Activated naive CD8-positive, alpha-beta T cell treated with anti-CD3 and anti-CD28 coated beads, Interleukin-2, amount 10 ng/mL, durations not matched to agents 7 days and 5 days (primary cell): ENCODE results near the gene CSNK1E. TPM values are rescaled to one million over a fixed set of nuclear protein-coding genes. Genes with fewer than 3 reads are reported as not detected.
A peak's percentile ranks its signal among the peaks of the same experiment; 100 is the strongest.

ENCODE experiments used
- ATAC-seq: fragments of 150-1000 bp; cut with Tn5 transposase; one replicate; pipeline ENCODE4 v1.10.0; 2021; ENCODE audit warnings: low read depth, moderate library complexity
- POLR2A ChIA-PET: fragments of 350-600 bp; sonication (Branson Sonifier 250); formaldehyde crosslinking; loops from one replicate; lab custom pipeline; 2021; ENCODE audit warnings: antibody characterized with exemption; lab: Charles Lee
- DNase-seq: peaks from one replicate; pipeline ENCODE4 v3.0.0; 2021
- H3K27ac Mint-ChIP-seq: one replicate; pipeline ENCODE4 v1.8.0; 2022; ENCODE audit warnings: mild to moderate bottlenecking, mixed read lengths
- H3K27me3 Mint-ChIP-seq: one replicate; pipeline ENCODE4 v1.8.0; 2022; ENCODE audit warnings: mild to moderate bottlenecking, moderate library complexity, mixed read lengths
- H3K36me3 Mint-ChIP-seq: one replicate; pipeline ENCODE4 v1.8.0; 2021; ENCODE audit warnings: mild to moderate bottlenecking, mixed read lengths
- H3K4me1 Mint-ChIP-seq: one replicate; pipeline ENCODE4 v1.8.0; 2021; ENCODE audit warnings: mixed read lengths
- H3K4me3 Mint-ChIP-seq: one replicate; pipeline ENCODE4 v1.8.0; 2022; ENCODE audit warnings: mild to moderate bottlenecking, moderate library complexity, mixed read lengths
- H3K9me3 Mint-ChIP-seq: one replicate; pipeline ENCODE4 v1.8.0; 2021; ENCODE audit warnings: mixed read lengths
- total RNA-seq, 2 experiments: library from RNA; stranded (reverse); gene quantifications; one replicate each; pipeline ENCODE4 v1.2.3, GENCODE V29; 2021

The CSNK1E gene
- total RNA-seq, 2 experiments from 2014 or later, result 98.5 to 99.3 TPM

DNA sequence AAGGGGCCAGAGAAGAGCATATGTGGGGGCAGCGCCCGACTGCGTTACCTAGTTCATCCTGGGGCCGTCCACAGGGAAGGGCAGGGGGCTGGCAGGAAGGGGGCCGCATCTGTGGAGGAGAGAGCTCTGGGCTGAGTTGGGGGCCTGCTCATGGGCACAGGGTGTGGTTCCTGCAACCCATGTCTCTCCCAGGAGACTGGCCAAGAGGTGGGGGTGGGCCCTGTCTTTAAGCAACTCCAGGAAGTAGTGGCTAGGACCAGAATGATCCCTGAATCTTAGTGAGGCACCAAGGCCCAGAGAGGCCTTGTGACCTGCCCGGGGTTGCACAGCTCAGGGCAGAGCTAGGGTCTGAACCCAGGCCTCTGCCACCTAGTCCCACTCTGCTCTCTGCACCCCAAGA, 21.9 kb downstream of the CSNK1E start:
- Mint-ChIP-seq H3K4me1 (no peaks in the 10 kb centered on the region), H3K4me3 (no peak overlapping the region), H3K27ac (no peak overlapping the region), H3K27me3 (no peaks in the 10 kb centered on the region), H3K36me3 (peaks cover 2% of the 10 kb centered on the region), H3K9me3 (no peaks in the 10 kb centered on the region)
- DNase-seq (no peak), ATAC-seq (no peak)
- POLR2A ChIA-PET, result interaction anchor here (0.6 kb wide), 1 partner anchor 19 kb away, joined by 3 read pairs; no protein-coding TSS in a partner anchor

DNA sequence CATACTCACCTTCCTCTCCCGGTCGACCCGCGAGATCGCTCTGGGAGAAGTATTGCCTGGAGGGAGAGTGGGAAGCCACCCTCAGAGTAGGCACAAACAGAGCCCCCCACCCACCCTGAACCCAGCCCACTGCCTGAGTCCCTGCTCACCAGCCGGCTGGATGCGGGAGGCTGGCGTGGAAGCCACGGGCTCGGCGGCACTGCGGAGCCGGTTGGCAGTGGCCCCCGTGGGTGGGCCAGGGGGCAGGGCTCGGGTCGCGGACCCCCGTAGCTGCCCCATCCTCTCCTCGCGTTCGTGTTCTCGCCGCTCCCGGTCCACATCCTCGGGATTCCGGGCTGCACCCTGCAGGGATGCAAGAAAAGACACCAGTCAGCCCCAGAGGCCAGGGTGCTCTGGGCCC, 23.0 kb downstream of the CSNK1E start:
- POLR2A ChIA-PET, result no interaction called here
- Mint-ChIP-seq H3K36me3 (peaks cover 2% of the 10 kb centered on the region), H3K27ac (peak overlapping the region; percentile 54), H3K9me3 (no peaks in the 10 kb centered on the region), H3K27me3 (no peaks in the 10 kb centered on the region), H3K4me1 (no peaks in the 10 kb centered on the region), H3K4me3 (no peak overlapping the region)
- ATAC-seq (no peak), DNase-seq (no peak)

DNA sequence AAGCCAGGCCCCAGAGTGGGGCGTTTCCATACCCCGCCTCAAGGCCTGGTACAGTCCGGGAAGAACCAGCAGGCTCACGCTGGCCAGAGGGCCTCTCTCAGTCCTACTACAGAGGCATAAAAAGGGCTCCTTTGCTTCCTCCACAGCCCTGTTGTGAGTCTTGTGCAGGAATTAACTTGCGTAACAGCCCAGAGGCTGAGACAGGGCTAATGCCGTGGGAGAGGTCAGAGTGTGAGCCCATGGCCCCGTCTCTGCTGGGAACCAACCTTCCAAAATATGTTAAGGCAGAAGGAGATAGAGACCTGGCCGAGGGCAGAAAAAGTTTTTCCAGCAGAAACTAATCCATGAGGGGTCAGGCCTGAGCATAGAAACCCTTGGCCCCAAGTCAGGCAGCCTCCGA, 24.5 kb downstream of the CSNK1E start:
- H3K4me1 Mint-ChIP-seq, result no peaks in the 10 kb centered on the region
- peaks cover 2% of the 10 kb centered on the region for H3K36me3 Mint-ChIP-seq
- no peak overlapping the region for H3K4me3 Mint-ChIP-seq
- no peak for DNase-seq
- H3K9me3 Mint-ChIP-seq, result no peaks in the 10 kb centered on the region
- ATAC-seq, result no peak
- no peak overlapping the region for H3K27ac Mint-ChIP-seq
- no peaks in the 10 kb centered on the region for H3K27me3 Mint-ChIP-seq
- POLR2A ChIA-PET, result no interaction called here

DNA sequence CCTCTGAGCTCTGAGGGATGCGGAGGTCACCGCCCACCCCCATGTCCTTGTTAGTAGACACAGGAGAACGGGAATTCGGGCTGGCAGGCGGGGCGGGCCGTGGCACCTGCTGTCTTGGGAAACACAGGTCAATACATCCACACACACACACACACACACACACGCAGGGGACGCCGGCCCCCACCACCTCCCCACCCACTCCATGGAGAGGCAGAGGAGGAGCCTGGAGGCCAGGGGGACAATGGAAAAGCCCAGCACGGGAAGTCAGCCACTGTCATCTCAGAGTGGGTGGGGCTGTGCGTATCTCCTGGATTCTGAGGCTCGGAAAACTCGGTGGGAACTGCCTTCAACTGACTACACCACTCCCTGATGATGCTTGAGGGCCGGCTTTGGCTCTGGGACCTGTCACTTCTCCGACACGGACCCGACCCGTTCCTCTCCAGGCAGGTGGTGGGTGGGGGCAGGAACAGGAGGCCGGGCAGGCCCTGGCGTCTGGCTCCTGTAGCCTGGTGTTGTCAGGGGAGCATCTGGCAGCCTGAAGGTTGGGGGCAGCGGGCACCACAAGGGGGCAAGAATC, 25.9 kb downstream of the CSNK1E start:
- no peaks in the 10 kb centered on the region for H3K27me3 Mint-ChIP-seq
- no peak overlapping the region for H3K27ac Mint-ChIP-seq
- no peak overlapping the region for H3K4me3 Mint-ChIP-seq

DNA sequence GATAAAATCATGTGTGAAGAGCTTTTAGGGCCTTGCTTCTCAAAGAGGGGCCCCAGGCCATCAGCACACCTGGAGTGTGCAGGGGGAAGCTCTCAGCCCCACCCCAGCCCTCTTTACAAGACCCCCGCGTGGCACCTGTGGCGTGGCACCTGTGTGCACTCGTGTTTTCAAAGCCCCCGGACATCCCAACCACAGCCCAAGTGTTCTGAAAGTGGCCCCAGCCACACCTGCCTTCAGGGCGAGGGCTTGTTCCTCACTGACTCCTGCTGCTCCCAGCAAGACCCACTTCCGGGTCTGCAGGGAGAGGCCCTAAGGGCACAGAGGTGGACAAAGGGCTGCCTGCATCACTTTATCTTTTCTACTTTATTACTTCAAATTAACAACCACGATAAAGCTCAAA, 26.9 kb downstream of the CSNK1E start:
- Mint-ChIP-seq H3K36me3 (no peaks in the 10 kb centered on the region), H3K9me3 (no peaks in the 10 kb centered on the region), H3K4me3 (no peak overlapping the region), H3K27ac (no peak overlapping the region), H3K4me1 (no peaks in the 10 kb centered on the region), H3K27me3 (no peaks in the 10 kb centered on the region)
- ATAC-seq (no peak), DNase-seq (no peak)
- POLR2A ChIA-PET, result interaction anchor here (0.6 kb wide), 1 partner anchor 29 kb away, joined by 3 read pairs; no protein-coding TSS in a partner anchor

More for the DNA sequence above, 25.9 kb downstream of the CSNK1E start:
- POLR2A ChIA-PET, result no interaction called here
- no peaks in the 10 kb centered on the region for H3K4me1 Mint-ChIP-seq
- no peaks in the 10 kb centered on the region for H3K36me3 Mint-ChIP-seq
- no peaks in the 10 kb centered on the region for H3K9me3 Mint-ChIP-seq
- DNase-seq (no peak), ATAC-seq (no peak)

DNA sequence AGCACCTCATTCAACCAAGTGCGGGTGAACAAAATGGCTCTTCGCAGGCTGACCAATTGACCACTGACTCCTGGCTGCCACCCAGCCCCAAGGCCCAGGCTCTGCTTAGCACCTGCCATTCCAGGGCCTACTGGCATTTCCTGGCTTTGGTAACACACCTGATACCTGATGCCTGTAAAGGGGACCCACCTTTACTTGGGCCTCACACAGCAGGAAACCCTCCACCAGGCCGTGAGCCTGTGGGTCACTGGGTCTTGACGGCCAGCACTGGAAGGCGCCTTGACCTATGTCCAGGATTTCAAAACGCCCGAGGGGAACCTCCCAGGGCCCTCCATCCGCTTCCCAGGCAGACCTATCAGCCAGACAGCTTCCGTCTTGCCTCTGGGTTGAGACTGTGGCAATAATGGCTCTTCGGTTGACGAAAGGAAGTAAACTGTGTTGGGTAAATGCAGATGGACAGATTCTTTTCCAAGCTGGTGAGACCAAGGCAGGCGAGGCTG, 27.6 kb downstream of the CSNK1E start:
- no peak overlapping the region for H3K27ac Mint-ChIP-seq
- no peaks in the 10 kb centered on the region for H3K27me3 Mint-ChIP-seq
- H3K36me3 Mint-ChIP-seq, result no peaks in the 10 kb centered on the region
- no peaks in the 10 kb centered on the region for H3K9me3 Mint-ChIP-seq
- POLR2A ChIA-PET, result interaction anchor here (0.6 kb wide), 1 partner anchor 29 kb away, joined by 3 read pairs; no protein-coding TSS in a partner anchor
- H3K4me3 Mint-ChIP-seq, result no peak overlapping the region
- H3K4me1 Mint-ChIP-seq, result no peaks in the 10 kb centered on the region
- no peak for ATAC-seq
- DNase-seq, result no peak

DNA sequence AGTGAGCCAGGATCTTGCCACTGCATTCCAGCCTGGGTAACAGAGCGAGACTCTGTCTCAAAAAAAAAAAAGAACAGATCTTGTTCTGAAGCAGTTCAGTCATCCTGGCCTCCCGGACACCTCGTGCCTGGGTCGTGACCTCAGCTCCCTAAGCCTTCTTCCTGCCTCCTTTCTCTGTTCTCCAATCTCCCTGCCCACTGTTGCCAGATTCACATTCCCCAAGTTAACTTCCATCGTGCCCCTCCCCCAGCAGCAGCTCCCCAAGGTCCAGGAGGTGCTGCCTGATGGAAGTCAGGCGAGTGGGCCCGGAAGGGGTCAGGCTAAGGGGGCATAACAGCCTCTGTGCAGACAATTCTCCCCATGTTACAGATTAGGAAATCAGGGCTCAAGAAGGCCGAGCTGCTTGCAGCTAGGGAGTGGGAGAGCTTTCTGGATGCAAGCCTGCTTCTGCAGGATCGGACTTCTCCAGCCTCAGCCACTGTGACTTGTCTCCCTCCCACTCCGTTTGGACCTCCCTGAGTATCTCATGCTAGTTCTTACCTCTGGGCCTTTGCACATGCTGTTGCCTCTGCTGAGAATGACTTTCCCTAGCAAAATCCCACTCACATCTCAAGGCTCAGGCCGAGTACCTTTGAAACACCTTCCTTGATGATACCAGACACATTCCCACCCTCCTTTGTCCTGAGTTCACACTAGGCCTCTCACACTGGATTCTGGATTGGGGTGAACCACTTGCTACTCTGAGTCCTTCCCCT, 30.1 kb downstream of the CSNK1E start:
- DNase-seq, result no peak
- ATAC-seq, result no peak
- POLR2A ChIA-PET, result no interaction called here
- H3K36me3 Mint-ChIP-seq, result no peaks in the 10 kb centered on the region
- peak overlapping the region; percentile 8 for H3K27ac Mint-ChIP-seq
- H3K9me3 Mint-ChIP-seq, result no peaks in the 10 kb centered on the region
- no peak overlapping the region for H3K4me3 Mint-ChIP-seq
- no peaks in the 10 kb centered on the region for H3K27me3 Mint-ChIP-seq
- no peaks in the 10 kb centered on the region for H3K4me1 Mint-ChIP-seq

DNA sequence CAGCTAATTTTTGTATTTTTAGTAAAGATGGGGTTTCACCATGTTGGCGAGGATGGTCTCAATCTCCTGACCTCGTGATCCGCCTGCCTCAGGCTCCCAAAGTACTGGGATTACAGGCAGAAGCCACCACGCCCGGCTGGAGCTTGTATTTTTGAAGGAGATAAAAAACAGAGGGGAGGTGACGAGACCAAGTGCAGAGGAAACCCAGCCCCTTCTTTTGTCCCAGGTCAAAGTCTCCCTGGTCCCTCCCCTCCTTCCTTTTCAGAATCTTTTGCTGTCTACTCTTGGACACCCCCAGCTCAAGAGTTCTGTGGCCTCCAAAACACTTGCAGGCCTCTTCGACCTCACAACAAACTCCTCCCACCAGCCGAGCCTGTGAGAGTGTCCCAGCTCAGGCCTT, 32.2 kb downstream of the CSNK1E start:
- Mint-ChIP-seq H3K27me3 (no peaks in the 10 kb centered on the region), H3K36me3 (no peaks in the 10 kb centered on the region), H3K4me3 (no peak overlapping the region), H3K4me1 (no peaks in the 10 kb centered on the region), H3K27ac (no peak overlapping the region), H3K9me3 (no peaks in the 10 kb centered on the region)
- ATAC-seq (no peak), DNase-seq (no peak)
- POLR2A ChIA-PET, result interaction anchor here (0.6 kb wide), 1 partner anchor 179 kb away, joined by 4 read pairs; no protein-coding TSS in a partner anchor

DNA sequence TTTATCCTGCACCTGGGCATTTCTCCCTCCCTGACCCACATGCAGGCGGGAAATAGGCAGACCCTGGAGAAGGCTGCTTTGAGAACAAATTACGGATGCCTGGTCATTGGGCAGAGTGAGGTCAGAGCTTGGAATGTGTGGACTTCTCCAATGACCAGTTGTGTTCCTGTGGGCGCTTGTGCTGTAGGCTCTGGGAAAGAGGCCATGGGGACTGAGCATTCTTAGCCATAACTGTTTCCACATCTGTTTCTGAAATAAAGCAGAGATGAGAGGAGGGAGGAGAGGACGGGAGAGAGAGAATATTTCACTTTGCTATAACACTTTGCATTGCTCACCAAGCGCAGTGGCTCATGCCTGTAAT, 33.2 kb downstream of the CSNK1E start:
- Mint-ChIP-seq H3K36me3 (no peaks in the 10 kb centered on the region), H3K4me3 (no peak overlapping the region), H3K4me1 (peaks cover 2% of the 10 kb centered on the region), H3K27ac (no peak overlapping the region), H3K27me3 (no peaks in the 10 kb centered on the region), H3K9me3 (no peaks in the 10 kb centered on the region)
- ATAC-seq, result no peak
- POLR2A ChIA-PET, result no interaction called here
- DNase-seq, result no peak

DNA sequence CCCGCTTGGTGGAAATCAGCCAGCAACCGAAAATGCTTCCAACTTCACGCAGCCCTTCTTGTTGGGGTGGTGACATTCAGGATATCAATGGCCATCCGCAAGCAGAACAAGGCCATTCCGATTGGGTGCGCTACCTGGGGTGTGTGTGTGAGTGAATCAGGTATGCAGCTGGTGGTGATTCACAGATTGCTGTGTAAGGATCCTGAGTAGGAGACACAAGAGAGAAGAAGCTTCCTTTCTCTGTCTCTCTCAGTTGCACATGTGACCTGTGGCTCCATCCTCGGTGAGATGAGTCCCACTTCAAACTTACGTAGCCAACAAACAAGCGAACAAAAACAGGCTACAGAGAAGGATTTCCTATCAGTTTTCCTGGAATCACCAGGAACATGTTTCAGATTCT, 34.8 kb downstream of the CSNK1E start:
- Mint-ChIP-seq H3K27ac (no peak overlapping the region), H3K4me3 (no peak overlapping the region), H3K9me3 (no peaks in the 10 kb centered on the region), H3K27me3 (peaks cover 3% of the 10 kb centered on the region), H3K4me1 (peaks cover 2% of the 10 kb centered on the region), H3K36me3 (no peaks in the 10 kb centered on the region)
- DNase-seq, result no peak
- POLR2A ChIA-PET, result no interaction called here
- no peak for ATAC-seq

DNA sequence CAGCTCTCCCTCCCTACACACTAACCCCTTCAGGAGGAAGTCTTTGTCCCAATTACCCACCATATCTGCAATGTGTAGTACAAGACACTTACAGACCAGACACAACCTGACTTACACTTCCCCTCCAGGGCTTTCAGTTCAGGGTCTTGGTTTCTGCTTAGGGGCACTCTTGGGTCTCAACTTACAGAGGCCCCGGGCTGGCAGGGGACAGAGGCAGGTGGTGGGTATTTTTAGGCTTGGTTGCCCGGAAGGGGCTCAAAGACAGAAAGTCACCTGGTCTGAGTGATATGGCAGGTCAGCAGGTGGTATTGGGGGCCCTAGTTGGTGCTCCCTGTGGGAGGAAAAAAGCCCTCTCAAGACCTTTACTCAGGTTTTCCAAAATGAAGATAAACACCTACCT, 41.1 kb downstream of the CSNK1E start:
- Mint-ChIP-seq H3K4me3 (no peak overlapping the region), H3K27me3 (peaks cover 9% of the 10 kb centered on the region), H3K4me1 (peaks cover 18% of the 10 kb centered on the region), H3K9me3 (no peaks in the 10 kb centered on the region), H3K36me3 (no peaks in the 10 kb centered on the region), H3K27ac (no peak overlapping the region)
- no peak for ATAC-seq
- no peak for DNase-seq
- POLR2A ChIA-PET, result interaction anchor here (0.7 kb wide), 1 partner anchor 432 kb away, joined by 4 read pairs; the partner anchor contains the start of gene ANKRD54

DNA sequence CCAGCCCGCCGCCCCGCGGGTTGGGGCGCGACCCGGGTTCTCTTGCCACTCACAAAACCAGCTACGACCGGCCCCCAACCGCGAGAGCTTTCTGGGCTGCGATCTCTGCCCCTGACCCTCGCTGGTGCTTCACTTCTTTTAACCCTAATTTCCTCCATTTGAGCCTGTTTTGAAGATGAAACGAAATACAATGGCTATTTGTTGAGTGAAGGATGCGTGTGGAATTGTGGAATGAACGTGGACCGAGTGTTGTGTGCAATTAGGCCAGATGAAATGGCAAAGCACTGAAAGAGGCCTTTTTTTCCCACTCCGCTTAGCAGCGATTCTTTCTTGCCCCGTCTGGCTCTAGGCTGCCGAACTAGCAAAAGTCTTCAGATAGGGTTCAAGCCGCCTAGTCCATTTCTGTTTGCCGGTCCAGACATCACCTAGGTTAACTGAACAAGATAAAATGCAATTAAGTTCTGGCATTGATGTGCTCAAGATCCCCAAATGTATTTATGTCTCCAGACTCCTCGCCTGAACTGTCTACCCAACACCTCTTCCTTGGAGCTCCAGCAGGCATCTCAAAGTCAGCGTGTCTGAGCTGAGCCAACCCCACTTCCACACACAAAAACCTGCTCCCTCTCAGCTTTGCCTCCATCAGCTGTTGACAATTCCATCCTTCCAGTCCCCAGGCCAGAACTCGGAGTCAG, 44.0 kb downstream of the CSNK1E start:
- H3K27ac Mint-ChIP-seq, result peak overlapping the region; percentile 95
- peaks cover 36% of the 10 kb centered on the region for H3K4me1 Mint-ChIP-seq
- H3K4me3 Mint-ChIP-seq, result peak overlapping the region; percentile 94
- no peaks in the 10 kb centered on the region for H3K9me3 Mint-ChIP-seq
- ATAC-seq (peak; percentile 4), DNase-seq (no peak)
- POLR2A ChIA-PET, result interaction anchor here (0.6 to 1.8 kb wide), 2 partner anchors 45 to 103 kb away, joined by 3 read pairs; no protein-coding TSS in a partner anchor
- H3K36me3 Mint-ChIP-seq, result no peaks in the 10 kb centered on the region
- H3K27me3 Mint-ChIP-seq, result peaks cover 9% of the 10 kb centered on the region

DNA sequence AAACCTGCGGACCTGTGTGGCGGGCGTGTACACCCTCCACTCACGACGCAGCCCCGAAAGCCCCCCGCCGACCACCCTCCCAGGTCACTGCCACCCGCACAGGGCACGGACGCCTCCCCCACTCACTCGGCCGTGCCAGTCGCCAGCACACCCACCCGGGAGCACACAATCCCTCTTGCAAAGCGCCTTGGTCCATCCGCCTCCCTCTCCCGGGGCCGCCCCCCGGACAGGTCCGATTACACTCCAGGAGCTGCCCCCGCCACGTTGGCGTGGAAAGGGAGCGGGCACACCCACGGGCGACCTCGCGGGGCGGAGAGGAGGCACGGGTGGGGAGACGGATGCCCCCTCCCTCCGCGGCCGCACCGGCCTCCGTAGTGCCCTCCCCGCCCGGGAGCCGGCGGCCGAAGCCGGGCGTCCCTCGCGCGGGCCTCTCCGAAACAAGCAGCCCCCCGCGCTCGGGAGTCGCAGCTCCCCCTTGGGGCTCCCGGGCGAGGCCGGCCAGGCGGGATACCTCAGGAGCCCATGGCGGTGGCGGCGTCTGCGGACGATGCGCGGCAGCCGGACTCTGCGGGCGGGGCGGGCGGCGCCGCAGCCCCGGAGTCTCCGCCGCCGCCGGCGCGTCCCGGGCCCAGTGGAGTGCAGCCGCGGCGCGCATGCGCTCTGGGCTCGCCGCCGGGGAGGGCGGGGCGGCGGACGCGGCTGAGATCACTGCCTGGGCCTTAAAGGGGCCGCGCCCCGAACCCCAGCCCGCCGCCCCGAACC, 44.7 kb downstream of the CSNK1E start, which contains the start of gene TMEM184B:
Gene TMEM184B, minus strand, starts transcription at position 638 of the 762 bp plus-strand sequence. CDS start 25,049 bp downstream, outside the sequence.
- Mint-ChIP-seq H3K4me3 (peak within 1 kb of the TSS; percentile 94), H3K4me1 (peaks cover 40% of the 10 kb centered on the region), H3K27me3 (peaks cover 5% of the 10 kb centered on the region), H3K27ac (peak within 1 kb of the TSS; percentile 95), H3K36me3 (no peaks in the 10 kb centered on the region), H3K9me3 (no peaks in the 10 kb centered on the region)
- POLR2A ChIA-PET, result interaction anchor here (1.8 kb wide), 1 partner anchor 45 kb away, joined by 3 read pairs; no protein-coding TSS in a partner anchor
- DNase-seq (peak; percentile 95), ATAC-seq (peak; percentile 94)
